Fibroblast of villous mesenchyme (primary cell): Measurements from ENCODE around the gene APOBEC2. TPM values are rescaled to one million over a fixed set of nuclear protein-coding genes. Genes with fewer than 3 reads are reported as not detected.

ENCODE experiments used
- DNase-seq: peaks from one replicate; pipeline ENCODE4 v3.0.0-alpha.2; 2010; ENCODE audit warnings: low read depth
- H3K4me3 ChIP-seq: 2 replicates; pipeline ENCODE4 v1.5.1; 2011; ENCODE audit warnings: low read depth, mild to moderate bottlenecking, low read length
- total RNA-seq: library from RNA; depleted of rRNA; stranded (reverse); fragments of >200 nt; gene quantifications from 2 replicates; pipeline ENCODE4 v1.2.3, GENCODE V29; 2012
- TF ChIP-seq, protein P1 (sequence below): IDR thresholded peaks from 2 replicates; pipeline ENCODE4 v1.5.1; 2012; ENCODE audit warnings: low read depth, mild to moderate bottlenecking, low read length; ENCODE audit not compliant: insufficient read depth

Gene APOBEC2
- total RNA-seq, 1 donor: not detected

DNA sequence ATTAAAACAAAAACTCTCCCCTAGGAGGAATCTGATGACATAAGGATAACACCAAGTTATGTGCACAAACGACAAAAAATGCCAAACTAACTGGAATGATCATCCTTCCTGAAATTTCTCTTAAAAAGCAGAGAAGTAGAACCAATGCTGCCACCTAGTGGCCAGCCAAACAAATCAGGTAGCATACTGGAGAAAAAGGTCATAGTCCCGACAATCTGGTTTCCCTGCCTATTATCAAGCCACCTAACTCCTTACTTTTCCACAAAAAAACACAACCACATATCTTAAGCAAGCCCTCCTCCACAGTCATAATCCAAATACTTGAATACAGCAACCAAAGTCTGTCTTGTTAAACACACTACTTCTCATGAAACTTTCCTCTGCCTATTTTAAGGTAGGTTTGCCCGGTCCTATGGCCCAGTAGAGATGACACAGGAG lies 13.9 kb downstream of the APOBEC2 start:
- H3K4me3 ChIP-seq: no peak overlapping the region
- DNase-seq: peak; percentile 87
- TF ChIP-seq, protein P1, sequence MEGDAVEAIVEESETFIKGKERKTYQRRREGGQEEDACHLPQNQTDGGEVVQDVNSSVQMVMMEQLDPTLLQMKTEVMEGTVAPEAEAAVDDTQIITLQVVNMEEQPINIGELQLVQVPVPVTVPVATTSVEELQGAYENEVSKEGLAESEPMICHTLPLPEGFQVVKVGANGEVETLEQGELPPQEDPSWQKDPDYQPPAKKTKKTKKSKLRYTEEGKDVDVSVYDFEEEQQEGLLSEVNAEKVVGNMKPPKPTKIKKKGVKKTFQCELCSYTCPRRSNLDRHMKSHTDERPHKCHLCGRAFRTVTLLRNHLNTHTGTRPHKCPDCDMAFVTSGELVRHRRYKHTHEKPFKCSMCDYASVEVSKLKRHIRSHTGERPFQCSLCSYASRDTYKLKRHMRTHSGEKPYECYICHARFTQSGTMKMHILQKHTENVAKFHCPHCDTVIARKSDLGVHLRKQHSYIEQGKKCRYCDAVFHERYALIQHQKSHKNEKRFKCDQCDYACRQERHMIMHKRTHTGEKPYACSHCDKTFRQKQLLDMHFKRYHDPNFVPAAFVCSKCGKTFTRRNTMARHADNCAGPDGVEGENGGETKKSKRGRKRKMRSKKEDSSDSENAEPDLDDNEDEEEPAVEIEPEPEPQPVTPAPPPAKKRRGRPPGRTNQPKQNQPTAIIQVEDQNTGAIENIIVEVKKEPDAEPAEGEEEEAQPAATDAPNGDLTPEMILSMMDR: peak; percentile 83

DNA sequence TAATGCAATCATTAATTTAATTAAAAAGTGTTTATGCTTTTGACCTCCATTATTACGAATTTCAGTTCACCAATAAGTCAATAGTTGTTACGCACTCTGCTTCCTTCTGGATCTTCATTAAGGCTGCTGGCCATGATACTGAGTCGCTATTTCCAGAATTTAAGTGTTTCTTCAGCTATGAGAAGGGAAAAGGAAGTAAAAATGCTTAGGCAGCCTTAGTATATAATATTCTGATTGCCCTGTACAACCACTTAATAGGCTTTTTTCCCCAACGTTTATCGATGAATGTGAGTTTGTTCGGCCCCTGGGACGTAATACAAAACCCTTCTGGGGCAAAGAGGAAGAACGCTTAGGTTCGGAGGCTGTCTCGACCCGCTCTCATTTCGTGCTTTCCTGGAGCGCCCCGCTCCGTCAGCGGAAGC lies 18.5 kb downstream of the APOBEC2 start:
- TF ChIP-seq, protein P1: peak; percentile 7
- DNase-seq: no peak
- peak overlapping the region; percentile 88 for H3K4me3 ChIP-seq

DNA sequence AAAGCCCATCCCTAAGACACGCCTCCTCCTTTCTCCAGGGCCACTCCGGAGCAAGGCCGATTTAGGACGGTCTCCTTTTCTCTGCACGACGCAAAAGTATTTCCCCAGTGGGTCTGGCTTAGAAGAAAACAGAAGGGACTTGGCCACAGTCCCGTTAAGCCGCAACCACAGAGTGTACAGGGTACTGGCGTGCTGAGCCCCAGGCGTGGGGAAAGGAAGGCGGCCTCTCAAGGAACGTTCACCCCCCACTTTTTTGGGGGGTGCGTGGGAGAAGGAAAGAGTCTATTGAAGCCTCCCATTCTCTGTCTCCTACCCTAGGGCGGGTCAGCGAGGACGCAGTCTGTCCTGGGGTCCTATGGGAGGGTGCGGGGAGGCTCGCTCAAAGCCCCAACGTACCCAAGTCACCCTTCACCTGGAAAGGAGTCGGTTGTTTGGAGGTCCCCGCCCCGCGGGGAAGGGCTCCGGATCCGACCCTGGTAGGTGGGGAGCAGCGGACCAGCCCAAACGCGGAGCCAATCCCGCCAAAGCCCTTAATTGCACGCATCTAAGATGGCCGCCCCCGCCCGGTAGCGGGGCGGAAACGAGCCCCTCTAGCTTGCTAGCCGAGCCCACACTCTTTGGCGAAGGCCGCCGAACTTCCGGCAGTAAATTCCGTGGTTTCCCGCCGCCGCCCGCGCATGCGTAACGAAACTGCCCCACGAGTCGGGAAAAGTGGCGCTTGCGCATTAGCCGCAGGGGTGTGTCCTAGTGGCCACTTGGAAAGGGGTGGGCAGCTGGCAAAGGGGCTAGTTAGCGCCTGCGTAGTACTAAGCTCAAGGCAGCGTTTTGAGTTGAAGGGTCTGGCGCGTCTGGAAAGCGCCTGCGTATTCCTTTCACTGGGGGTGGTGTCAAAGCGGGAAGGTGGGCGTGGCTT lies 19.2 kb downstream of the APOBEC2 start, which contains the start of gene OARD1:
Gene OARD1, minus strand, starts transcription at position 434 of the 913 bp plus-strand sequence. CDS start 722 bp downstream, outside the sequence.
- TF ChIP-seq, protein P1: no peak

DNA sequence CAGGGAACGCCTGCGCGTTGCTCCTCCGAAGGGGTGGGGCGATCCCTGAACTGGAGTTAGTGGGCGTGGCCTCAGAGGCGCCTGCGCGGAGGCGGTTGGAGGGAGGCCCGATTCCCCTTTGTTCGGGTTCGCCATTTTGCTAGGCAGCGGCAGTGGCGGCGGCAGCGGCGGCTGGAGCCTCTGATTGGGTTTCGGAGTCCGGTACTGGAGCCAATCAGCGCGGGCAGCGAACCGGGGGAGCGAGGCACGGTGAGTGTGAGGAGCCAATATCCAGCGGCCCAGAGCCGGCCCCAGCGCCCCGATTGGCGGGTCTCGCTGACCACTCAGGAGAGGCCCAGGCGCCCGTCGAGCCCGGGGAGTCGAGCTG lies 19.8 kb downstream of the APOBEC2 start, which contains the start of gene NFYA:
Gene NFYA, plus strand, starts transcription at position 139 of the 367 bp plus-strand sequence. CDS start 6,116 bp downstream, outside the sequence.
- H3K4me3 ChIP-seq: peak within 1 kb of the TSS; percentile 88
- TF ChIP-seq, protein P1: no peak
- DNase-seq: peak; percentile 100

More for the DNA sequence above, 19.2 kb downstream of the APOBEC2 start, which contains the start of gene OARD1:
- peak within 1 kb of the TSS; percentile 88 for H3K4me3 ChIP-seq
- DNase-seq: peak; percentile 85

DNA sequence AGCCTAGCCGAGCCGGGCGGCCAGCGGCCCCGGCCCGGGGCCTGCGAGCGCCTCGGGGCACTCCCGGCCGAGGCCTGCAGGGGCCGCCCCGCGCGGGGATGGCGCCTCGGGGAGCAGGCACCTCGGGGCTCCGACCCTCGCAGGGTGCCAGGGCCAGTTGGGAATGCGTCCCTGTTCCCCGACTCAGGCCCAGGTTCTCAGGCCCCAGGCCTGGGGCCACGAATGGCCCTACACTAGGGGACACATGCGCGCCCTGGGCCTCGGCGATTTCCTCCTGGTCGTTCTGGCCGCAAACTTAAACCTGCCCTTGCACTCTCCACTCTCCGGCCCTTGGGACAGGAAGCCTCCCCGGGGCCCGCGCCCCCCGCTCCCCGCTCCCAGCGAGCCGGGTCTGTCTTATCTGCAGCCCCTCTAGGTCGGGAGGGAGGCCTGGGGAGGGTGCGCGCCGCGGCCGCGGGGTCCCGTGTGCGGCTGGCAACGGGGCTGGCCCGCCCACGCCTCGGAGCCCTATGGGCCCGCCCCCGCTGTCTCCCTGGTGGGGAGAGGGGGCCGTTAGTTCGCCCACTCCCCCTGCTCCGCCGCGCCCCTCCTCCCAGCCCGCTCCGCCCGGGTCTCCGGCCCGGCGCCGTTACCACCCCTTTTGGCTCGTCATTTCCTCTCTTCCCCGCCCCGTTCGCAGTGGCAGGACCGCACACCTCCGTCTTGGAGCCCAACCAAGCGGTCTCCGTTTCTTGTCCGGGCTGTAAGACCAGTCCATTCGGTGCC lies 20.4 kb downstream of the APOBEC2 start:
- H3K4me3 ChIP-seq: peak overlapping the region; percentile 88
- TF ChIP-seq, protein P1: peak; percentile 26
- peak; percentile 79 for DNase-seq

DNA sequence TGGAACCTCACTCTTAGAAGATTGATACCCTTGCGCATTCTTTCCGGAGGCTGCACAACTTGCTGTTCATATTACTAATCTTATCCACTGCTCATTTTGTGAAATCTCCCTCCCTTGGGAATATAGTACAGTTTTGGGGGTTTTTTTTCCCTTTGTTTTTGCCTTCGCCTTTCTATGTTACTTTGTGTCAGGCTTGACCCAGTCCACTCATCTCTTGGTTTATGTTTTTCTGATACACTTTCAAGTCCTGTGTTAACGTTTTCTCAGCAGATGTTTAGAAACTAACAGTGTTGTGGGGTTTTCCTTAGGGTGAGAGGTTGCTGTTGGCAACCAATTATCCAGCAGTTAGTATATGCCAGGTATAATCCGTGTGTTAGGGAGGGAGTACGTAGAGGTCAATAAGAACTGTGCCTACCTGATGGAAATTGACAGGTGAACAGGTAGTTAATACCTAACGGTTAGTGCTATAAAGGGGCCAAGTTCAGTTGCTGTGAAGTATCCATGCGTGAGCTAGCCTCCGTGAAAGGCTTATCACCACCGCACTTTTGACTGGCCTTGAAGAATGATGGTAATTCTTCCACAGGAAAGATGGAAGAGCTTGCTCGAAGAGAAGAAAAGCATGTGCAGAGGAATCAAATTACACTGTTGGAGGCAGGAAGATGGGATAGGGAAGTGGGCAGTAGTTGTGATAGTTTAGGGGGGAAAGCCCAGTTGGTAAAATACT lies 21.1 kb downstream of the APOBEC2 start:
- DNase-seq: peak; percentile 56
- TF ChIP-seq, protein P1: no peak
- peak overlapping the region; percentile 88 for H3K4me3 ChIP-seq
